GM19035 (cell line): ENCODE measurements around the gene EMC7.
"Not testable (repeated sequence)": the region's sequence is repeated elsewhere in the genome, so short reads cannot be mapped to it uniquely, and the experiment has no call there.

Experiments used
- ATAC-seq: cut with Tn5 transposase; IDR thresholded peaks from one replicate; pipeline ENCODE4 v1.9.1; 2021; ENCODE audit not compliant: unreplicated experiment

EMC7 gene

GRCh38 chr15:34099914-34100313, 1.7 kb downstream of the EMC7 start:
- no peak for ATAC-seq

DNA sequence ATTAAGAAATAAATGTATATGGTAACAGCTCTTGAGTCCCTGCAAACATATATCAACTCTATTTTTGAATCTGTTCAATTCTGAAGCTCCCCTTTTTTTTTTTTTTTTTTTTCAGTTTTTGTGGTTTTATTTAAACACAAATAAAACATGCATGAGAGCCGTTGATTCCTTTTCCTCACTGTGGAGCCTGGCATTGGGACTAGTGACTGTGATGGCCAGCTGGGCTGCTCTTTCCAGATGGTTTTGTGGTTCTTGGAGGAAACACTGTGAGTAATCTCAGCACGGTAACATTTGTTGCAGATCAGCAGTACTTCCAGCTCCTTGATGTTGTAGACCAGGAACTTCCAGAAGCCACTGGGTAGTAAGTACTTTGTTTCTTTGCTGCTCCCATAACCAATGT, 15.9 kb downstream of the EMC7 start:
- no peak for ATAC-seq

DNA sequence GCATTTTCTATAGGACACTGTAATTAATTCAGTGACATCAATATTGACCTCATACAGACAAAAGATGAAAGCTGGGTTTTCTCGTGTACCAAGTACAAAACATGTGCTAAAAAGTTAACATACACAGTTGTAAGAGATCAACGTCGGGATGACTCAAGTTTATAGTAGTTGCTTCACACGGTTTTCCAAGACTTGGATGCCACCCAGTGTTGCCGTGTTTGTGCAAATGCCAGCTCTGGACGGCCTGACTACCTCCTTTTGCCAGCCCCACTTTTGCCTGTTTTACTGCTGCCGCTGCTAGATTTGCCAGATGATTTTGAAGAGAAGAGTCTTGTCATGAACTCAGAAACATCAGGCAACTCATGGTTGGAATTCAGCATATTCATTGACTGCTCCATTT, 17.6 kb downstream of the EMC7 start:
- no peak for ATAC-seq

DNA sequence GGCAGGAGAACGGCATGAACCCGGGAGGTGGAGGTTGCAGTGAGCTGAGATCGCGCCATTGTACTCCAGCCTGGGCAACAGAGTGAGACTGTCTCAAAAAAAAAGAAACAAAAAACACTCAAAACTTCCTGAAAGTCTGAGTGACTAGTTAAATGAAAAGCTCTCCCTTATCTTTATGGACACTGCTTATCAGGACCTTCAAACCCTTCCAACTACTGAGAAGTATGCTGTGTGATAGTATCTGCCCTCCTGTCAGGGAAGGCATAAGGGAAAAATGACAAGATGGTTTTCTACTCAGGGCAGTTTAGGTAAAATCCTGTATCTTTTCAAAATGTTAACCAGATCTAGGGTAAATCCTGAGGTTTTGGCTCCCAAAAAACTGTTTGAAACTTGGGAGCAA, 21.8 kb downstream of the EMC7 start:
- ATAC-seq: no peak

- ATAC-seq: no peak
Measured at GRCh38 chr15:34078900-34079299, 22.8 kb downstream of the EMC7 start.

DNA sequence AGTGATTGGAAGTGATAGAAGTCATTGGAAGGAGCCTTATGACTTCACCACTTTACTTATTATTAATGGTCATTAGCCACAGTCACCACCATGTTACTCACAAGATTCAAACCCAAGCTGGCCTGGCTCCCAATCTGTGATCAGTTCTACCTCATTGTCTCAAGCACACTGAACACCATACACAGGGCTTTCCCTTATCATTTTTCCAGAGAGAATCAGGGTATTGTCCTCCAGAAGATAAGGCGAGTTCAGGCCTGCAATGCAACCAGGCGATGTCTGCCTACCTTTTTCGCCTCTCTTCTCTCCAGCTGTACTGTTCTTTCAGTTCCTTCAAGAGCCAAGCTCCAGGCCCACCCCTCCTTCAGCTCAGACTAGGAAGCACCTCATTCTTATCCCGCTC, 24.9 kb downstream of the EMC7 start:
- no peak for ATAC-seq

GRCh38 chr15:34070003-34070402, 31.7 kb downstream of the EMC7 start:
- no peak for ATAC-seq

- no peak for ATAC-seq
Measured at GRCh38 chr15:34065941-34066340, 35.7 kb downstream of the EMC7 start.

DNA sequence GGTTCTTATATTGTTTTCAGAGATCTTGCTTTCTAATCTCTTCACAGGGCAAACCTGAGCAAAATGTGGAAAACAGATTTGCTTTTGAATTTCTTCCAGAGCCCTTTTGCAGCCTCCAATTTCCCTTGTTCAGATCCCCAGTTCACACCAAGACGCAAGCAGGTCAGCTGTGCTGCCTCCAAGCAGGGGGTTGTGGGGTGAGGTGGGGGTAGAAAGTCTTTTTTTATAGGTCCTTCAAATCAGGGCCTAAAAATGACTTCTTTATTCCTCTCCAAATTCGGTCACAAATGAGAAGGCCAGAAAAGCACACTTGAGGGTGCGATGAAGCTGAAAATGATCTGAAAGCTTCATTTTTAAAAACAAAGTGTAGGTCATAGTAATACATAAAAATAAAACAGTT, 36.4 kb downstream of the EMC7 start:
- ATAC-seq: no peak

DNA sequence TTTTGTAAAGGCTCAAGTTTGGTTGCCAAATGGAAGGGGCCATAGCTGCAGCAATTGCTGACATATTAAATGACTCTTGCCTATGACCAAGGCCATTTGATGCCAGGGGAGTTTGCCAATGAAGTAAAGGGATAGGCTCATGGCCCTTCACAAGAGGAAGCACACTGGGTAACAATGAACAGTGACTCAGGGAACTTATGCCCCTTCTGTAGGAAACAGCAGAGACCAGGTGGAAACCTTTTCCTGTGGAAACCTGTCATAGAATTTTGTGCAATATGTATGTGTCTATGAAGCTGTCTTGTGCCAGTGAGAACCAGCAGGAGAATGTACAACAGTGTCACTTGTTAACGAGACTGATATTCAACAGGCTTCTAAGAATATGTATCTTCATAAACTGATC, 37.2 kb downstream of the EMC7 start:
- no peak for ATAC-seq

GRCh38 chr15:34059946-34060345, 41.7 kb downstream of the EMC7 start:
- no peak for ATAC-seq

GRCh38 chr15:34059476-34059875, 42.2 kb downstream of the EMC7 start:
- ATAC-seq: no peak

DNA sequence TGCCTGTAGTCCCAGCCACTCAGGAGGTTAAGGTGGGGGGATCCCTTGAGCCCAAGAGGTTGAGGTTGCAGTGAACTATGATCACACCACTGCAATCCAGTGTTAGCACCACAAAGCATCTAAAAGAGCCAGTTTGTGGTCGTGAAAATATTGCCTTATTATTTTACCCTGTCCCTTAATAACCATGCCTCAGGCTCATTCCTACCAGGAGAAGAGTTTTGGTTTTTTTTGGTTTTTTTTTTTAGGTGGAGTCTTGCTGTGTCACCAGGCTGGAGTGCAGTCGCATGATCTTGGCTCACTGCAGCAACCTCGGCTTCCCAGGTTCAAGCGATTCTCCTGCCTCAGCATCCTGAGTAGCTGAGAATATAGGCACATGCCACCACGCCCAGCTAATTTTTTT, 44.8 kb downstream of the EMC7 start:
- ATAC-seq: no peak

- no peak for ATAC-seq
Measured at GRCh38 chr15:34055868-34056595, 45.6 kb downstream of the EMC7 start.

- ATAC-seq: no peak
Measured at GRCh38 chr15:34054081-34054707, 47.5 kb downstream of the EMC7 start.

GRCh38 chr15:34050385-34050784, 51.3 kb downstream of the EMC7 start:
- ATAC-seq: not testable (repeated sequence)

DNA sequence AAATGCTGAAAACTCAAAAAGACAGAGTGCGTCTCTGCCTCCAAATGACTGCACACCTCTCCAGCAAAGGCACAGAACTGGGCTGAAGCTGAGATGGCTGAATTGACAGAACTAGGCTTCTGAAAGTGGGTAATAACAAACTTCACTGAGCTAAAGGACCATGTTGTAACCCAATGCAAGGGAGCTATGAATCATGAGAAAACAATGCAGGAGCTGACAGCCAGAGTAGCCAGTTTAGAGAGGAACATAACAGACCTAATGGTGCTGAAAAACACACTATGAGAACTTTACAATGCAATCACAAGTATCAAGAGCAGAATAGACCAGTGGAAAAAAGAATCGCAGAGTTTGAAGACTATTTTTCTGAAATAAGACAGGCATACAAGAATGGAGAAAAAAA, 52.5 kb downstream of the EMC7 start:
- ATAC-seq: no peak

DNA sequence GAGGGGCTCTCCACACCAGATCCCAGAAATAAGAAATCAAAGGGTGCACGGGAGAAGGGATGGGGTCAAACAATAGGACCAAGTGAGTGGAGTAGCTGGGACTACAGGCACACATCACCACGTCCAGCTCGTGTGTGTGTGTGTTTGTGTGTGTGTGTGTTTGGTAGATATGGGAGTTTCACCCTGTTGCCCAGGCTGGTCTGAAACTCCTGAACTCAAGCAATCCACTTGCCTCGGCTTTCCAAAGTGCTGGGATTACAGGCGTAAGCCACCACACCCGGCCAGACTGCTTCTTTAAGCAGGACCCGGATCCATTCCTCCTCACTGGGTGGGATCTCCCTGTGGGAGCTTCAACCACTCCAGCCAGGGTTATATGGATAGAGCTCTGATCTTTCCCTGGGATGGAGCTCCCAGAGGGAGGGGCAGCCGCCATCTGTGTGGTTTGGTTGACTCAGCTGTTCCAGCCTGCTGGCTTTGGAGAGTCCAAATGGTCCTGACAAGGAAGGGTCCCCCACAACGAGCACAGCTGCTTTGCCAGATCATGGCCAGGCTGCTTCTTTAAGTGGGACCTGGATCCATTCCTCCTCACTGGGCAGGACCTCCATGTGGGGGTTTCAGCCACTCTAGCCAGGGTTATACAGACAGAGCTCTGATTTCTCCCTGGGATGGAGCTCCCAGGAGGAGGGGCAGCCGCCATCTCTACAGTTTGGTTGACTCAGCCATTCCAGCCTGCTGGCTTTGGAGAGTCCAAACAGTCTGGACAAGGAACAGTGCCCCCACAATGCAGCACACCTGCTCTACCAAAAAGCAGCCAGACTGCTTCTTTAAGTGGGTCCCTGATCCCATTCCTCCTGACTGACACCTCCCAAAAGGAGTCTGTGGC, 53.5 kb downstream of the EMC7 start:
- ATAC-seq: no peak

DNA sequence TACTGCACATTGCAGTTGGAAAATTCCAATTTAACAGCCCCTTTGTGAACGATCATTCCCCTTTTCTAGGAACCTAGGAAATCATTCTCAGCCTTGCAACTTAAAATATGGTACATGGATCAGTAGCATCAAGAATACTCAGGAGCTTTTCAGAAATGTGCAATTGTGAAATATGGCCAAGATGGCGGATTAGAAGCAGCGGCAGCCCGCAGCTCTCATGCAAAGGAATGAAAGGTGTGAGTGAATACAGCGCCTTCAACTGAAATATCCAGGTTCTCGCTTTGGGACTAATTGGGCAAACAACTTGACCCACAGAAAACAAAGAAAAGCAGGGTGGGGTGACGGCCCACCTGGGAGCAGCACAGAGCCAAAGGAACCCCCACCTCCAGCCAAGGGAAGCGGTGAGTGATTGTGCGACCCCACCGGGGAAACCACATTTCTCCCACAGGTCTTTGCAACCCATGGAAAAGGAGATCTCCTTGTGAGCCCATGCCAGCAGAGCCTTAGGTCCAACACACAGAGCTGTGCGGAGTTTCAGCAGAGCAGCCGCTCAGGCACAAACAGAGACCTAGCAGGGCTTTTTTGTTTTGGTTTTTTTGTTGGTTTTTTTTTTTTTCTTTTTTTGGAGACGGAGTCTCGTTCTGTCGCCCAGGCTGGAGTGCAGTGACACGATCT, 55.1 kb downstream of the EMC7 start:
- no peak for ATAC-seq

- ATAC-seq: no peak
Measured at GRCh38 chr15:34043813-34044212, 57.8 kb downstream of the EMC7 start.

- no peak for ATAC-seq
Measured at GRCh38 chr15:34043391-34043790, 58.3 kb downstream of the EMC7 start.

DNA sequence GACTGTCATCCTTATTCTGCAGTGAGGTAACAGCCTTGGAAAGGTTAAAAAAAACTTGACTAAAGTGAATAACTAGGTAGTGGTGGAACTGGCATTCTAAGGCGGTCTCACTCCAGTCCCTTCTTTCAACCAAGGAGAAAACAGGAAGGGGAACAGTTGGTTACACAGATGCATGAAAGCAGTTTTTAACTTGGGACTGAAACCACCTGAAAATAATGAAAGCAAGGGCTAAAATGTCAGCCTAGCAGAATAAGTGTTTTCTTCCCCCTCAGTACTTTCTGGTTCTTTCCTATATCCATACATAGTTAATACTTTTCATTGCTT, 61.9 kb downstream of the EMC7 start:
- ATAC-seq: no peak
